ENCODE measurements around the gene XPNPEP3. TPM values are rescaled to one million over a fixed set of nuclear protein-coding genes. Genes with fewer than 3 reads are reported as not detected.

XPNPEP3 gene
- polyA plus RNA-seq, 1 of the 3 experiments (the other 2 are of a cell fraction) = 8.6 TPM

DNA sequence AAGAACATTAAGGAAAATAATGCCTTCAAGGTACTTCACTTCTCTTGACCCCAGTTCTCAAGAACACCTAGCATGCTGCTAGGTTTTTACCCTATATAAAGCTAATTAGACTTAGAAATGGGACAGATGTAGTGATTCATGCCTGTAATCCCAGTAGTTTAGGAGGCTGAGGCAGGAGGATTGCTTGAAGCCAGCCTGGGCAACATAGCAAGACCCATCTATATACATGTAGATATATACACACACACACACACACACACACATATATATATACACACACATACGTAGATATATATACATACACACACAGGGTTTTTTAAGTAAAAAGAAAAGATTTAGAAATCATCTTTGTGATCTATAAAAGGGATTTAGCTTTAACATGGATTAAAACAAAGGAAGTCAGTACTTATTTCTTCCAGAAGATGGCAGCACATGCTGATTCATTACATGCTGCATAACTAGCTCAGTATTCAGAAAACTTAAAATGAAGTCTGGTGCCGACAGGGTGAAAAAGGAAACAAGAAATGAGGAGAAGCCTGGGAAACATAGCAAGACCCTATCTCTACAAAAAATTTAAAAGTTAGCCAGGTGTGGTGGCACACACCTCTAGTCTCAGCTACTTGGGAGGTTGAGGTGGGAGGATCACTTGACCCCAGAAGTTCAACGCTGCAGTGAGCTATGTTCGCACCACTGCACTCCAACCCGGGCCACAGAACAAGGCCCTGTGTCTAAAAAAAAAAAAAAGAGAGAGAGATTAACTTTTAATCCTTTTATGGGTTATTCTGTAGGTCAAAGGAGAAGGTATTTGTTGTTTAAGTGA lies 65.7 kb downstream of the XPNPEP3 start:
- Histone ChIP-seq H3K4me3 (ENCODE audit: low read depth in 2 of 2, low read length in 1 of 2) (no peak overlapping the region; a peak in 1 of 4 replicates), H3K4me2 (no peak overlapping the region), H2AFZ (ENCODE audit: low read depth) (peak overlapping the region; percentile 56; the same call in 1 of the 2 replicates), H4K20me1 (ENCODE audit: insufficient read depth) (no peaks in the 10 kb centered on the region), H3K9ac (no peak overlapping the region), H3K79me2 (ENCODE audit: insufficient read depth) (no peaks in the 10 kb centered on the region), H3K27ac (ENCODE audit: low read depth in 2 of 2, low read length in 1 of 2) (no peak overlapping the region), H3K27me3 (ENCODE audit: insufficient read depth) (no peaks in the 10 kb centered on the region), H3K9me3 (no peaks in the 10 kb centered on the region), H3K4me1 (ENCODE audit: control insufficient read depth in 1 of 2, insufficient read depth in 2 of 2, low read depth in 1 of 2, low read length in 1 of 2) (no peaks in the 10 kb centered on the region), H3K36me3 (replicated peaks in 1 of 2; ENCODE audit: control insufficient read depth in 1 of 2, insufficient read depth in 2 of 2, low read length in 1 of 2) (peaks cover 6 to 25% of the 10 kb centered on the region in 2 experiments), H3F3A (replicated peaks; ENCODE audit: insufficient read depth) (no peaks in the 10 kb centered on the region), H3K9me2 (no peaks in the 10 kb centered on the region)
- WGBS (ENCODE audit: low lambda C conversion rate) = 64% methylated on average over 5 of the region's 5 CpGs
- ChIA-PET CTCF (interaction anchor here (0.5 to 1.8 kb wide), 25 partner anchors 9 to 602 kb away, joined by 3 to 7 read pairs (median 4); partner anchors contain the start of genes RBX1, ST13 and XPNPEP3), POLR2A (no interaction called here)
- DNase-seq = peak; percentile 25
- TF ChIP-seq POLR2AphosphoS5 (IDR thresholded peaks at IDR 0.05; ENCODE audit: low read depth, low read length) = no peak
- TF ChIP-seq FOXM1 (IDR thresholded peaks at IDR 0.05; ENCODE audit: low read depth) = no peak
- peak; percentile 64 for TF ChIP-seq RAD21 (IDR thresholded peaks at IDR 0.05; ENCODE audit: low read length)
- TF ChIP-seq SMC3 (IDR thresholded peaks at IDR 0.05; ENCODE audit: low read depth, low read length) = peak; percentile 29; the same call in 1 of the 2 replicates
- TF ChIP-seq, protein P1, sequence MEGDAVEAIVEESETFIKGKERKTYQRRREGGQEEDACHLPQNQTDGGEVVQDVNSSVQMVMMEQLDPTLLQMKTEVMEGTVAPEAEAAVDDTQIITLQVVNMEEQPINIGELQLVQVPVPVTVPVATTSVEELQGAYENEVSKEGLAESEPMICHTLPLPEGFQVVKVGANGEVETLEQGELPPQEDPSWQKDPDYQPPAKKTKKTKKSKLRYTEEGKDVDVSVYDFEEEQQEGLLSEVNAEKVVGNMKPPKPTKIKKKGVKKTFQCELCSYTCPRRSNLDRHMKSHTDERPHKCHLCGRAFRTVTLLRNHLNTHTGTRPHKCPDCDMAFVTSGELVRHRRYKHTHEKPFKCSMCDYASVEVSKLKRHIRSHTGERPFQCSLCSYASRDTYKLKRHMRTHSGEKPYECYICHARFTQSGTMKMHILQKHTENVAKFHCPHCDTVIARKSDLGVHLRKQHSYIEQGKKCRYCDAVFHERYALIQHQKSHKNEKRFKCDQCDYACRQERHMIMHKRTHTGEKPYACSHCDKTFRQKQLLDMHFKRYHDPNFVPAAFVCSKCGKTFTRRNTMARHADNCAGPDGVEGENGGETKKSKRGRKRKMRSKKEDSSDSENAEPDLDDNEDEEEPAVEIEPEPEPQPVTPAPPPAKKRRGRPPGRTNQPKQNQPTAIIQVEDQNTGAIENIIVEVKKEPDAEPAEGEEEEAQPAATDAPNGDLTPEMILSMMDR (IDR thresholded peaks at IDR 0.05) = peak; percentile 60
- TF ChIP-seq TCF12 (IDR thresholded peaks at IDR 0.05) = no peak

DNA sequence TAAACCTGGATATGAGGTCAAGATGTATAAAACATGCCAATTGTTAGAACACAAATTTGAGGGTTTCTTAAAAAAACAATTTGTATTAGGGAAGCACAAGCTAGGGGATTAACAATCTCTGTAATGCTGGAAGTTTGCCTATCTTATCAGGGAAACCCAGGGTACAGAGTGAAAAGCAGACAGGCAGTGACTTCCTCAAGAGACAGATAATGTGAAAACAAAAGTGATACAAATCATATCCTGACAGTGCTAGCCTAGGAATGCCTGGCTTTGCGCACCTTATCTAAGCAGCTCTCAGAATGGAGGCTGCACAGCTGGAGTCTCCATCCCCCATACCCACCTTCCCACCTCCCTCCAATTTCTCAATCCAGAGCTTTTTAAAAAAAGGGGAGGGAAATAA lies 71.7 kb downstream of the XPNPEP3 start:
- Histone ChIP-seq H3K36me3 (replicated peaks in 1 of 2; ENCODE audit: control insufficient read depth in 1 of 2, insufficient read depth in 2 of 2, low read length in 1 of 2) (peaks cover 6 to 30% of the 10 kb centered on the region in 2 experiments), H3K27ac (ENCODE audit: low read depth in 2 of 2, low read length in 1 of 2) (no peak overlapping the region; a peak in 1 of 4 replicates), H3K9ac (no peak overlapping the region), H3K4me2 (no peak overlapping the region), H3K4me3 (ENCODE audit: low read depth in 2 of 2, low read length in 1 of 2) (no peak overlapping the region), H2AFZ (ENCODE audit: low read depth) (no peak overlapping the region), H3K27me3 (ENCODE audit: insufficient read depth) (no peaks in the 10 kb centered on the region), H3K79me2 (ENCODE audit: insufficient read depth) (no peaks in the 10 kb centered on the region), H3K4me1 (ENCODE audit: control insufficient read depth in 1 of 2, insufficient read depth in 2 of 2, low read depth in 1 of 2, low read length in 1 of 2) (no peaks in the 10 kb centered on the region), H3K9me3 (no peaks in the 10 kb centered on the region), H3F3A (replicated peaks; ENCODE audit: insufficient read depth) (no peaks in the 10 kb centered on the region), H4K20me1 (ENCODE audit: insufficient read depth) (no peaks in the 10 kb centered on the region), H3K9me2 (no peaks in the 10 kb centered on the region)
- DNase-seq = peak; percentile 10
- 100% methylated on average over 1 of the region's 1 CpG for WGBS (ENCODE audit: low lambda C conversion rate)
- TF ChIP-seq, protein P2, sequence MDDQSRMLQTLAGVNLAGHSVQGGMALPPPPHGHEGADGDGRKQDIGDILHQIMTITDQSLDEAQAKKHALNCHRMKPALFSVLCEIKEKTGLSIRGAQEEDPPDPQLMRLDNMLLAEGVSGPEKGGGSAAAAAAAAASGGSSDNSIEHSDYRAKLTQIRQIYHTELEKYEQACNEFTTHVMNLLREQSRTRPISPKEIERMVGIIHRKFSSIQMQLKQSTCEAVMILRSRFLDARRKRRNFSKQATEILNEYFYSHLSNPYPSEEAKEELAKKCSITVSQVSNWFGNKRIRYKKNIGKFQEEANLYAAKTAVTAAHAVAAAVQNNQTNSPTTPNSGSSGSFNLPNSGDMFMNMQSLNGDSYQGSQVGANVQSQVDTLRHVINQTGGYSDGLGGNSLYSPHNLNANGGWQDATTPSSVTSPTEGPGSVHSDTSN (IDR thresholded peaks at IDR 0.05) = no peak
- TF ChIP-seq EP300 (IDR thresholded peaks at IDR 0.05; ENCODE audit: borderline replicate concordance in 1 of 2, low read depth in 1 of 2, low read length in 1 of 2) = no peak
- ChIA-PET CTCF (interaction anchor here (1.7 kb wide), 1 partner anchor 29 kb away, joined by 3 read pairs; no protein-coding TSS in a partner anchor), POLR2A (interaction anchor here (0.6 kb wide), 1 partner anchor 10 kb away, joined by 4 read pairs; no protein-coding TSS in a partner anchor)

All from SK-N-SH (cell line).